HepG2 (cell line): ENCODE results near the gene FAM83C. TPM values are rescaled to one million over a fixed set of nuclear protein-coding genes. Genes with fewer than 3 reads are reported as not detected.
A peak's percentile ranks its signal among the peaks of the same experiment; 100 is the strongest.

ENCODE experiments used
- CHCHD3 ChIP-seq: sonication (generic); formaldehyde crosslinking; IDR thresholded peaks from 2 replicates; pipeline ENCODE4 v1.8.0; 2022; ENCODE audit warnings: mild to moderate bottlenecking, missing genetic modification reagents, moderate library complexity
- ELF1 ChIP-seq: sonication (generic); formaldehyde crosslinking; IDR thresholded peaks from 2 replicates; pipeline ENCODE4 v1.4.0; 2020; ENCODE audit warnings: missing genetic modification reagents
- GATAD1 ChIP-seq: IDR thresholded peaks from 2 replicates; pipeline ENCODE4 v1.6.1; 2016; ENCODE audit warnings: missing genetic modification reagents, missing compliant biosample characterization
- JARID2 ChIP-seq: sonication (generic); formaldehyde crosslinking; IDR thresholded peaks from 2 replicates; pipeline ENCODE4 v1.8.1; 2023; ENCODE audit warnings: missing genetic modification reagents, inconsistent platforms; ENCODE audit not compliant: insufficient replicate concordance
- MAF1 ChIP-seq: sonication (generic); formaldehyde crosslinking; IDR thresholded peaks from 2 replicates; pipeline ENCODE4 v1.5.0; 2020; ENCODE audit warnings: missing genetic modification reagents, borderline replicate concordance
- MED1 ChIP-seq: sonication (generic); formaldehyde crosslinking; IDR thresholded peaks from 2 replicates; pipeline ENCODE4 v1.4.0; 2020; ENCODE audit warnings: missing genetic modification reagents
- MYNN ChIP-seq: sonication (generic); formaldehyde crosslinking; IDR thresholded peaks from 2 replicates; pipeline ENCODE4 v1.4.0; 2020; ENCODE audit warnings: mild to moderate bottlenecking, low read depth, missing genetic modification reagents
- POLR2G ChIP-seq: fragments of 200-400 bp; formaldehyde crosslinking; IDR thresholded peaks from 2 replicates; pipeline ENCODE4 v1.6.1; 2018; ENCODE audit warnings: mild to moderate bottlenecking, low read depth, low read length, moderate library complexity
- SALL1 ChIP-seq: sonication (generic); formaldehyde crosslinking; IDR thresholded peaks from 2 replicates; pipeline ENCODE4 v1.8.0; 2022; ENCODE audit warnings: mild to moderate bottlenecking, missing genetic modification reagents
- ZNF616 ChIP-seq: sonication (generic); formaldehyde crosslinking; IDR thresholded peaks from 2 replicates; pipeline ENCODE4 v1.5.0; 2020; ENCODE audit warnings: low read depth, mild to moderate bottlenecking, missing genetic modification reagents
- ZSCAN31 ChIP-seq: sonication (generic); formaldehyde crosslinking; IDR thresholded peaks from 2 replicates; pipeline ENCODE4 v1.5.0; 2020; ENCODE audit warnings: low read depth, mild to moderate bottlenecking, missing genetic modification reagents
- polyA plus RNA-seq, 8 experiments: library from polyadenylated mRNA; depleted of rRNA in 3 of 8; stranded (reverse) in 7 of 8; unstranded in 1 of 8; fragments of >200 nt; fragmentation: Illumina TruSeq in 4 of 8; extraction: Trizol in 4 of 8; gene quantifications; 2 replicates each; pipeline versions ENCODE4 v1.2.1 to v1.2.3, GENCODE V29; 2011 to 2016; ENCODE audit warnings: low read depth in 4 of 8, missing spikeins in 1 of 8, mixed read lengths in 1 of 8; ENCODE audit not compliant: insufficient read depth in 1 of 8
- total RNA-seq, 5 experiments: library from RNA; depleted of rRNA; stranded (reverse); fragments of >200 nt; fragmentation: Illumina TruSeq; extraction: Trizol; gene quantifications; 2 replicates each; pipeline ENCODE4 v1.2.3, GENCODE V29; 2016; ENCODE audit warnings: low read depth in 1 of 5
- TF ChIP-seq, protein P1 (sequence below): IDR thresholded peaks from 2 replicates; pipeline ENCODE4 v1.6.1; 2016; ENCODE audit warnings: low read depth, missing genetic modification reagents, missing compliant biosample characterization
- TF ChIP-seq, protein P2 (sequence below): sonication (generic); IDR thresholded peaks from 2 replicates; pipeline ENCODE4 v1.6.1; 2016; ENCODE audit warnings: low read depth, borderline replicate concordance
- TF ChIP-seq, protein P3 (sequence below): sonication (generic); formaldehyde crosslinking; IDR thresholded peaks from 2 replicates; pipeline ENCODE4 v1.5.0; 2020; ENCODE audit warnings: mild to moderate bottlenecking, missing genetic modification reagents
- TF ChIP-seq, protein P4 (sequence below): sonication (generic); formaldehyde crosslinking; IDR thresholded peaks from 2 replicates; pipeline ENCODE4 v1.4.0; 2020; ENCODE audit warnings: missing genetic modification reagents, borderline replicate concordance

The FAM83C gene
- total and polyA plus RNA-seq, 2 of the 13 experiments (the other 11 are each of a cell fraction or from before 2014, with no cell fraction given): 0.04 TPM; not detected in 1

DNA sequence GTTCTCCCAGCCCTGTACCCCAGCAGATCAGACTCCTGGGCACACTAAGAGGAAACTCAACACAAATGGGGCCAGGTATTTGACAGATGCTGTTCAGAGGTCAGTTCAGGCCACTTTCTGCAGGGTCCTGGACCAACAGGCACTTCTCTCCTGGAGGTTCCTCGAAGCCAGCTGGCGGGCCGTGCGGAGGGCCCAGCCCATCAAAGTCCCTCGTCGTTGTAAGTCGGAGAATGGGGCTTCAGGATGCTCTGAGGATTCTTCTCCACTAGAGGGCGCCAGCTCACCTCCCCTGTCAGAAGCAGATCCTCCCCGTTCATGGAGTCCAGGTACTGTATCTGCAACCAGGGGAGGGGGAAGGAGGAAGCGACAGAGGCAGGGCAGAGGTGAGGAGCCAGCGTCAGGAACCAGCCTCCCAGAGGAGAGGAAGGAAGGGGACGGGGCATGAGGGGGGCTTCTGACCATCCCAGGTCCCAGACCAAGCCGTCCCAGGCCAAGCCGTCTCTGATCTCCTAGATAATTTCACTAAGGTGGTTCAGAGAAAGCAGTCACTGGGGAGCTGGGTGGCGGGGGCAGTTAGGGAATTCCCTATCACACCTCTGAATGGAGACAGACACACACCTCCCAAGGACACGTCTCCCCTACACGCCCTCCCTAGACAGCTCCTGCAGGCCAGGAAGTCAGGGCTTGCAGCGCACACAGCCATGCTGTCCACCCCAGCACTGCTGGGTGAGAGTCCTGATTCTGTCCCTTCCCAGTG is 11.7 kb upstream of the FAM83C start (continued):
- TF ChIP-seq, protein P1, sequence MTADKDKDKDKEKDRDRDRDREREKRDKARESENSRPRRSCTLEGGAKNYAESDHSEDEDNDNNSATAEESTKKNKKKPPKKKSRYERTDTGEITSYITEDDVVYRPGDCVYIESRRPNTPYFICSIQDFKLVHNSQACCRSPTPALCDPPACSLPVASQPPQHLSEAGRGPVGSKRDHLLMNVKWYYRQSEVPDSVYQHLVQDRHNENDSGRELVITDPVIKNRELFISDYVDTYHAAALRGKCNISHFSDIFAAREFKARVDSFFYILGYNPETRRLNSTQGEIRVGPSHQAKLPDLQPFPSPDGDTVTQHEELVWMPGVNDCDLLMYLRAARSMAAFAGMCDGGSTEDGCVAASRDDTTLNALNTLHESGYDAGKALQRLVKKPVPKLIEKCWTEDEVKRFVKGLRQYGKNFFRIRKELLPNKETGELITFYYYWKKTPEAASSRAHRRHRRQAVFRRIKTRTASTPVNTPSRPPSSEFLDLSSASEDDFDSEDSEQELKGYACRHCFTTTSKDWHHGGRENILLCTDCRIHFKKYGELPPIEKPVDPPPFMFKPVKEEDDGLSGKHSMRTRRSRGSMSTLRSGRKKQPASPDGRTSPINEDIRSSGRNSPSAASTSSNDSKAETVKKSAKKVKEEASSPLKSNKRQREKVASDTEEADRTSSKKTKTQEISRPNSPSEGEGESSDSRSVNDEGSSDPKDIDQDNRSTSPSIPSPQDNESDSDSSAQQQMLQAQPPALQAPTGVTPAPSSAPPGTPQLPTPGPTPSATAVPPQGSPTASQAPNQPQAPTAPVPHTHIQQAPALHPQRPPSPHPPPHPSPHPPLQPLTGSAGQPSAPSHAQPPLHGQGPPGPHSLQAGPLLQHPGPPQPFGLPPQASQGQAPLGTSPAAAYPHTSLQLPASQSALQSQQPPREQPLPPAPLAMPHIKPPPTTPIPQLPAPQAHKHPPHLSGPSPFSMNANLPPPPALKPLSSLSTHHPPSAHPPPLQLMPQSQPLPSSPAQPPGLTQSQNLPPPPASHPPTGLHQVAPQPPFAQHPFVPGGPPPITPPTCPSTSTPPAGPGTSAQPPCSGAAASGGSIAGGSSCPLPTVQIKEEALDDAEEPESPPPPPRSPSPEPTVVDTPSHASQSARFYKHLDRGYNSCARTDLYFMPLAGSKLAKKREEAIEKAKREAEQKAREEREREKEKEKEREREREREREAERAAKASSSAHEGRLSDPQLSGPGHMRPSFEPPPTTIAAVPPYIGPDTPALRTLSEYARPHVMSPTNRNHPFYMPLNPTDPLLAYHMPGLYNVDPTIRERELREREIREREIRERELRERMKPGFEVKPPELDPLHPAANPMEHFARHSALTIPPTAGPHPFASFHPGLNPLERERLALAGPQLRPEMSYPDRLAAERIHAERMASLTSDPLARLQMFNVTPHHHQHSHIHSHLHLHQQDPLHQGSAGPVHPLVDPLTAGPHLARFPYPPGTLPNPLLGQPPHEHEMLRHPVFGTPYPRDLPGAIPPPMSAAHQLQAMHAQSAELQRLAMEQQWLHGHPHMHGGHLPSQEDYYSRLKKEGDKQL (CRISPR knock-in tag): 0 out of 2 replicates have a peak, but pooled peaks have one; percentile 29
- peak; percentile 66; the same call in 1 of the 2 replicates for TF ChIP-seq GATAD1 (CRISPR knock-in tag)
- TF ChIP-seq ELF1 (CRISPR knock-in tag): peak; percentile 69
- TF ChIP-seq SALL1 (CRISPR knock-in tag): peak; percentile 69; the same call in 1 of the 2 replicates
- no peak for TF ChIP-seq JARID2
- TF ChIP-seq, protein P2, sequence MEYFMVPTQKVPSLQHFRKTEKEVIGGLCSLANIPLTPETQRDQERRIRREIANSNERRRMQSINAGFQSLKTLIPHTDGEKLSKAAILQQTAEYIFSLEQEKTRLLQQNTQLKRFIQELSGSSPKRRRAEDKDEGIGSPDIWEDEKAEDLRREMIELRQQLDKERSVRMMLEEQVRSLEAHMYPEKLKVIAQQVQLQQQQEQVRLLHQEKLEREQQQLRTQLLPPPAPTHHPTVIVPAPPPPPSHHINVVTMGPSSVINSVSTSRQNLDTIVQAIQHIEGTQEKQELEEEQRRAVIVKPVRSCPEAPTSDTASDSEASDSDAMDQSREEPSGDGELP: 0 out of 2 replicates have a peak, but pooled peaks have one; percentile 20
- TF ChIP-seq MED1 (CRISPR knock-in tag): no peak
- TF ChIP-seq, protein P3, sequence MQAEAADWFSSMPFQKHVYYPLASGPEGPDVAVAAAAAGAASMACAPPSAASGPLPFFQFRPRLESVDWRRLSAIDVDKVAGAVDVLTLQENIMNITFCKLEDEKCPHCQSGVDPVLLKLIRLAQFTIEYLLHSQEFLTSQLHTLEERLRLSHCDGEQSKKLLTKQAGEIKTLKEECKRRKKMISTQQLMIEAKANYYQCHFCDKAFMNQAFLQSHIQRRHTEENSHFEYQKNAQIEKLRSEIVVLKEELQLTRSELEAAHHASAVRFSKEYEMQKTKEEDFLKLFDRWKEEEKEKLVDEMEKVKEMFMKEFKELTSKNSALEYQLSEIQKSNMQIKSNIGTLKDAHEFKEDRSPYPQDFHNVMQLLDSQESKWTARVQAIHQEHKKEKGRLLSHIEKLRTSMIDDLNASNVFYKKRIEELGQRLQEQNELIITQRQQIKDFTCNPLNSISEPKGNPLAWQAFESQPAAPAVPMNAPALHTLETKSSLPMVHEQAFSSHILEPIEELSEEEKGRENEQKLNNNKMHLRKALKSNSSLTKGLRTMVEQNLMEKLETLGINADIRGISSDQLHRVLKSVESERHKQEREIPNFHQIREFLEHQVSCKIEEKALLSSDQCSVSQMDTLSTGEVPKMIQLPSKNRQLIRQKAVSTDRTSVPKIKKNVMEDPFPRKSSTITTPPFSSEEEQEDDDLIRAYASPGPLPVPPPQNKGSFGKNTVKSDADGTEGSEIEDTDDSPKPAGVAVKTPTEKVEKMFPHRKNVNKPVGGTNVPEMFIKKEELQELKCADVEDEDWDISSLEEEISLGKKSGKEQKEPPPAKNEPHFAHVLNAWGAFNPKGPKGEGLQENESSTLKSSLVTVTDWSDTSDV (CRISPR knock-in tag): peak; percentile 71; the same call in 1 of the 2 replicates
- no peak for TF ChIP-seq MAF1 (CRISPR knock-in tag)
- TF ChIP-seq, protein P4, sequence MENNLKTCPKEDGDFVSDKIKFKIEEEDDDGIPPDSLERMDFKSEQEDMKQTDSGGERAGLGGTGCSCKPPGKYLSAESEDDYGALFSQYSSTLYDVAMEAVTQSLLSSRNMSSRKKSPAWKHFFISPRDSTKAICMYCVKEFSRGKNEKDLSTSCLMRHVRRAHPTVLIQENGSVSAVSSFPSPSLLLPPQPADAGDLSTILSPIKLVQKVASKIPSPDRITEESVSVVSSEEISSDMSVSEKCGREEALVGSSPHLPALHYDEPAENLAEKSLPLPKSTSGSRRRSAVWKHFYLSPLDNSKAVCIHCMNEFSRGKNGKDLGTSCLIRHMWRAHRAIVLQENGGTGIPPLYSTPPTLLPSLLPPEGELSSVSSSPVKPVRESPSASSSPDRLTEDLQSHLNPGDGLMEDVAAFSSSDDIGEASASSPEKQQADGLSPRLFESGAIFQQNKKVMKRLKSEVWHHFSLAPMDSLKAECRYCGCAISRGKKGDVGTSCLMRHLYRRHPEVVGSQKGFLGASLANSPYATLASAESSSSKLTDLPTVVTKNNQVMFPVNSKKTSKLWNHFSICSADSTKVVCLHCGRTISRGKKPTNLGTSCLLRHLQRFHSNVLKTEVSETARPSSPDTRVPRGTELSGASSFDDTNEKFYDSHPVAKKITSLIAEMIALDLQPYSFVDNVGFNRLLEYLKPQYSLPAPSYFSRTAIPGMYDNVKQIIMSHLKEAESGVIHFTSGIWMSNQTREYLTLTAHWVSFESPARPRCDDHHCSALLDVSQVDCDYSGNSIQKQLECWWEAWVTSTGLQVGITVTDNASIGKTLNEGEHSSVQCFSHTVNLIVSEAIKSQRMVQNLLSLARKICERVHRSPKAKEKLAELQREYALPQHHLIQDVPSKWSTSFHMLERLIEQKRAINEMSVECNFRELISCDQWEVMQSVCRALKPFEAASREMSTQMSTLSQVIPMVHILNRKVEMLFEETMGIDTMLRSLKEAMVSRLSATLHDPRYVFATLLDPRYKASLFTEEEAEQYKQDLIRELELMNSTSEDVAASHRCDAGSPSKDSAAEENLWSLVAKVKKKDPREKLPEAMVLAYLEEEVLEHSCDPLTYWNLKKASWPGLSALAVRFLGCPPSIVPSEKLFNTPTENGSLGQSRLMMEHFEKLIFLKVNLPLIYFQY: peak; percentile 42; the same call in 1 of the 2 replicates
- TF ChIP-seq MYNN (CRISPR knock-in tag): no peak
- peak; percentile 48; the same call in 1 of the 2 replicates for TF ChIP-seq CHCHD3 (CRISPR knock-in tag)
- peak; percentile 65; the same call in 1 of the 2 replicates for TF ChIP-seq ZNF616
- TF ChIP-seq ZSCAN31 (CRISPR knock-in tag): peak; percentile 78; the same call in 1 of the 2 replicates
- TF ChIP-seq POLR2G: no peak
